IPS-20b (cell line): ENCODE measurements around the gene KRTAP10-9.
"Not testable (repeated sequence)": the region's sequence is repeated elsewhere in the genome, so short reads cannot be mapped to it uniquely, and the experiment has no call there.

Experiments used
- H3K27ac ChIP-seq: one replicate; pipeline ENCODE4 v1.5.1; 2013; ENCODE audit warnings: low read length
- H3K27me3 ChIP-seq: 2 replicates; pipeline ENCODE4 v1.6.1; 2013; ENCODE audit warnings: mild to moderate bottlenecking, low read length, inconsistent platforms; ENCODE audit not compliant: insufficient read depth
- H3K36me3 ChIP-seq: 2 replicates; pipeline ENCODE4 v1.6.1; 2013; ENCODE audit warnings: low read depth, mild to moderate bottlenecking, inconsistent platforms, low read length, moderate library complexity; ENCODE audit not compliant: insufficient read depth
- H3K4me1 ChIP-seq: 2 replicates; pipeline ENCODE4 v1.6.1; 2013; ENCODE audit warnings: mild to moderate bottlenecking, control low read depth, inconsistent platforms, low read length, moderate library complexity; ENCODE audit not compliant: insufficient read depth
- H3K4me3 ChIP-seq: 2 replicates; pipeline ENCODE4 v1.5.1; 2013; ENCODE audit warnings: mild to moderate bottlenecking, low read length, inconsistent platforms
- H3K9ac ChIP-seq: 2 replicates; pipeline ENCODE4 v1.6.1; 2013; ENCODE audit warnings: low read depth, mild to moderate bottlenecking, inconsistent platforms, low read length, moderate library complexity
- H3K9me3 ChIP-seq: 2 replicates; pipeline ENCODE4 v1.6.1; 2013; ENCODE audit warnings: mild to moderate bottlenecking, low read depth, low read length, inconsistent platforms; ENCODE audit not compliant: insufficient read depth

Gene KRTAP10-9

DNA sequence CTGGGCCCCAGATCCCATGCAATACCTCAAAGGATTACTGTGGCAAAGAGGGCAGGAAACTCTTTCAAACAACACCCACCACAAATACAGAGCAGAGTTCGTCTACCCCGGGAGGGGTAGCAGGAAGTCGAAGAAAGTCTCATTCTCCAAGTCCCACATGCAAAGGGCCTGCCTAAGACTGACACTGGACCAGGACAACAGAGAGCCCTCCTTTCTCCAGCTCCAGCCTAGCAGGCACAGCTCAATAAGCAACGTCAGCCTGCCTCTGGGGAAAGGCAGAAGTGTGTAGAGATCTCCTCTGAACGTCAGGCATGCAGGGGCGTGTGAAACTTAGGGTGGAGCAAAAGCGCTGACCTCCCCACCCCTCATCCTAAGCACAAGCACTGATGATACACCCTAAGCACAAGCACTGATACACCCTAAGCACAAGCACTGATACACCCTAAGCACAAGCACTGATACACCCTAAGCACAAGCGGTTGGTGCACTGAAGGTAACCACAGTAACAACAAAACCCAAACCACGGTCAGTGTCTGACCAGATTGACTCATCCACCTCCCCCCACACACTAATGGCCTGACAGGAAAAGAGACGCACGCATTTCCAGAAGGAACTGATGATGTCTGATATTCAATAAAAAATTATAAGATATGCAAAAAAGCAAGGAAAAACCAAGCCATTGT lies 32.2 kb downstream of the KRTAP10-9 start:
- H3K27ac ChIP-seq: no peak overlapping the region
- no peaks in the 10 kb centered on the region for H3K27me3 ChIP-seq
- no peak overlapping the region for H3K4me3 ChIP-seq
- peaks cover 12% of the 10 kb centered on the region; the same call in 1 of the 2 replicates for H3K4me1 ChIP-seq
- H3K36me3 ChIP-seq: no peaks in the 10 kb centered on the region
- no peak overlapping the region for H3K9ac ChIP-seq
- no peaks in the 10 kb centered on the region for H3K9me3 ChIP-seq

GRCh38 chr21:44661567-44661966 lies 34.7 kb downstream of the KRTAP10-9 start:
- H3K27ac ChIP-seq, H3K36me3 ChIP-seq, H3K9me3 ChIP-seq, H3K9ac ChIP-seq, H3K4me3 ChIP-seq, H3K27me3 ChIP-seq: not testable (repeated sequence)
- peaks cover 12% of the 10 kb centered on the region; the same call in 1 of the 2 replicates for H3K4me1 ChIP-seq

GRCh38 chr21:44664691-44665090 lies 37.8 kb downstream of the KRTAP10-9 start:
- Histone ChIP-seq H3K4me3 (no peak overlapping the region), H3K4me1 (peaks cover 6% of the 10 kb centered on the region; the same call in 1 of the 2 replicates), H3K27me3 (no peaks in the 10 kb centered on the region), H3K36me3 (no peaks in the 10 kb centered on the region), H3K9ac (no peak overlapping the region), H3K9me3 (peaks cover 3% of the 10 kb centered on the region), H3K27ac (no peak overlapping the region)

- no peaks in the 10 kb centered on the region for H3K4me1 ChIP-seq
- H3K36me3 ChIP-seq: no peaks in the 10 kb centered on the region
- H3K4me3 ChIP-seq: no peak within 1 kb of the TSS
- H3K27ac ChIP-seq: no peak within 1 kb of the TSS
- peaks cover 19% of the 10 kb centered on the region for H3K9me3 ChIP-seq
- H3K9ac ChIP-seq: no peak within 1 kb of the TSS
- no peaks in the 10 kb centered on the region for H3K27me3 ChIP-seq
Measured at GRCh38 chr21:44666401-44667320, 39.8 kb downstream of the KRTAP10-9 start, which contains the start of gene KRTAP12-2. TSS of gene KRTAP12-2 (minus strand) at chr21:44666927. CDS start at chr21:44666886, 41 bp downstream.

DNA sequence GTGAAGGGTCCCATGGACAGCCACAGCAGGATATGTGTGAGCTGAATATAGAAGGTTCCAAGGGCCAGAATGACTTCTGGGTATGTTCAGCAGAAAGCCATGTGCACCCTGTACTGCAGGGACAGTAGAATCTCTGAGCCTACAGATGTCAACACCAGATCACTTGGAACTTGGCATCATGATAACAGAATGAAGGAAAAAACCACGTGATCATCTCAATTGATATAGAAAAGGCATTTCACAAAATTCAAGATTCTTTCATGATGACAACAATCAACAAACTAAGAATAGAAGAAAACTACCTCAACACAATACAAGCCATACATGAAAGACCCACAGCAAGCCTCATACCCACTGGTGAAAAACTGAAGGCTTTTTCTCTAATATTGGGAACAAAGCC lies 40.7 kb downstream of the KRTAP10-9 start:
- no peaks in the 10 kb centered on the region for H3K36me3 ChIP-seq
- H3K9ac ChIP-seq: no peak overlapping the region
- peaks cover 19% of the 10 kb centered on the region for H3K9me3 ChIP-seq
- no peaks in the 10 kb centered on the region for H3K4me1 ChIP-seq
- no peak overlapping the region for H3K4me3 ChIP-seq
- H3K27ac ChIP-seq: no peak overlapping the region
- H3K27me3 ChIP-seq: no peaks in the 10 kb centered on the region

DNA sequence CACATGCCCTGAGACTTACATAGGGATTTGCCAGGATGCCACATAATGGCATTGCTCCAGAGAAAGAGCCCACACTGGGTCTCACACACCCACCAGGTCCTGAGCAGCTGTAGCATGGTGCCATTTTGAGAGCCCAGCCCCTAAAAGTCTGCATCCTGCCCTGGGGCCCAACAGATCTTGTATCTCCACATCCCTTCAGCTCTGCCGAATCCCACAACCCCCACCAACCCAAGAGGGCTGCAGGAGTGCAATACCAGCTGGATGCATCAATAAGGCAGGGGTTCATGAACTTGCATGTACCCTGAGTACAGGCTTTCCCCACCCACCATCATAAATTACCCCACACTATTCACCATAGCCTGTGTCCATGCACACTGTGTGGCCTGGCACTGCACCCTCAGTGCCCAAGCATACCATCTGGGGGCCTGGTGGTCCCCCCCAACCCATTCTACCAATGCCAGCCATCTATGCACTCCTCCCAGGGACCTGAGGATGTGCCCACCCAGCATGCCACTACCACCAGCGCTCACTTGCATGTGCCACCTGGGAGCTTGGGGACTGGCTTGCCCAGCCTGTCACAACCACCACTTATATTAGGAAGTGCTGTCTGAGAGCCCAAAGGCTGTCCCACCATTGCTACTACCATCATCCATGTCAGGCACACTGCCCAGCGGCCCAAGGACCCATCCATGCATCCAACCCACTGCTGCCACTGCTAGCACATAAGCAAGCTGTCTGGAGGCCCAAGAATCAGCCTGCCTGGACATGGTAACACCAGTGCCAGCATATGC lies 43.9 kb downstream of the KRTAP10-9 start:
- no peaks in the 10 kb centered on the region for H3K4me1 ChIP-seq
- no peaks in the 10 kb centered on the region for H3K36me3 ChIP-seq
- peaks cover 19% of the 10 kb centered on the region for H3K9me3 ChIP-seq
- H3K9ac ChIP-seq: no peak overlapping the region
- H3K27ac ChIP-seq: no peak overlapping the region
- no peak overlapping the region for H3K4me3 ChIP-seq
- no peaks in the 10 kb centered on the region for H3K27me3 ChIP-seq

- H3K9ac ChIP-seq: no peak overlapping the region
Measured at GRCh38 chr21:44671911-44672310, 45.0 kb downstream of the KRTAP10-9 start.

DNA sequence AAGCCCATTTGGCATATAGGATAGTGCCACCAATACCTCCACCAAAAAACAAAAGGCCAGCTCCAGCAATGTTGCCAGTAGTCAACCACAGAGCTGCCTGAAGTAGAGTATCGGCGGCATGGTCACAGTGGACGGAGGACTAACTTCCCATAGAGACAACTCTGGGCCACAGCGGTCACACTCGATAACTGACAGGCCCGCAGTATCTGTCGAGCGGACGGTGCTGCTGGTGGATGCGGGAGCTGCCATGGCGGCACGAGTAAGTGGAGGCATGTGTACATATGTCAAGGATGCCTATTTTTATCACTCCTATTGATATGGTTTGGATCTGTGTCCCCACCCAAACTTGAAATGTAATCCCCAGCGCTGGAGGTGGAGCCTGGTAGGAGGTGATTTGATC lies 51.0 kb downstream of the KRTAP10-9 start:
- no peak overlapping the region for H3K9ac ChIP-seq
- no peaks in the 10 kb centered on the region for H3K4me1 ChIP-seq
- no peaks in the 10 kb centered on the region for H3K27me3 ChIP-seq
- H3K9me3 ChIP-seq: no peaks in the 10 kb centered on the region; the same call in 1 of the 2 replicates
- H3K27ac ChIP-seq: no peak overlapping the region
- H3K36me3 ChIP-seq: no peaks in the 10 kb centered on the region
- no peak overlapping the region for H3K4me3 ChIP-seq

More at GRCh38 chr21:44671911-44672310, 45.0 kb downstream of the KRTAP10-9 start:
- no peak overlapping the region for H3K4me3 ChIP-seq
- H3K4me1 ChIP-seq: no peaks in the 10 kb centered on the region
- H3K36me3 ChIP-seq: no peaks in the 10 kb centered on the region
- H3K27ac ChIP-seq: no peak overlapping the region
- H3K27me3 ChIP-seq: no peaks in the 10 kb centered on the region
- H3K9me3 ChIP-seq: peaks cover 19% of the 10 kb centered on the region
